CD4-positive, alpha-beta T cell treated with Interleukin-10 for 1 hour (primary cell): ENCODE measurements around the gene ADGRL3.
"Not testable (repeated sequence)": the region's sequence is repeated elsewhere in the genome, so short reads cannot be mapped to it uniquely, and the experiment has no call there.

Source experiments
- DNase-seq: peaks from one replicate; pipeline ENCODE4 v3.0.0-alpha.2; 2020

ADGRL3 gene

GRCh38 chr4:61207156-61207555 is 7.0 kb downstream of the ADGRL3 start:
- DNase-seq, result not testable (repeated sequence)

GRCh38 chr4:61210186-61210939 is 10.2 kb downstream of the ADGRL3 start:
- DNase-seq, result no peak

DNA sequence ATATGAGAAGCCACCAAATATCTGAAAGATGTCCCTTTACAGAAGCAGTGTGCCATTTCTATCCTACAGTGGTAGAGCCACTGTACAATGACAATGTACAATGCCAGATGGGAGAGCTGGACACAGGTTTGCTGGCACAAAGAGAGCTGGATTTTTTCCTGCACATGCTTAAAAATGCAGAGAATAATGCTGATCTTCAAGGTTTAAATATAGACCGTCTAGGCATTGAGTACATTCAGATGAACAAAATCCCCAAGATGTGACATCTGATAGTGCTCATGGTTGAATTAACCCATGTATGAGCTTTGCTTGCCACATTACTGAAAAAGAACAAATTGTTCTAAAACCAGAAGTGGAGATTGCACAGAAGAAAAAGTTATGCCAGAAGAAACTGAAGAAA is 11.7 kb downstream of the ADGRL3 start:
- DNase-seq, result no peak

- no peak for DNase-seq
Measured at GRCh38 chr4:61212788-61213187, 12.7 kb downstream of the ADGRL3 start.

DNA sequence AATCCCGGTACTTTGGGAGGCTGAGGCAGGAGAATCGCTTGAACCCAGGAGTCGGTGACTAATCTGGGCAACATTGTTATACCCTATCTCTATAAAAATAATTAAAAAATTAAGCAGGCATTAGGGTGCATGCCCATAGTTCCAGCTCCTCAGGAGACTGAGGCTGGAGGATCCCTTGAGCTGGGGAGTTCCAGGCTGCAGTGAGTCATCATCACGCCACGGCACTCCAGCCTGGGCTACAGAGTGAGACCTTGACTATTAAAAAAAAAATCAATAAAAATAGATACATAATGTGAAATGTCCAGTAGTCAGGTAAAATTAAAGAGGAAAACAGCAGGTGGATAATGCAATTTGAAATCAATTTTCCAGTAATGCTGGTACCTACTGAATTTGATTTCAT is 14.6 kb downstream of the ADGRL3 start:
- no peak for DNase-seq

- DNase-seq, result no peak
Measured at GRCh38 chr4:61217222-61217621, 17.1 kb downstream of the ADGRL3 start.

DNA sequence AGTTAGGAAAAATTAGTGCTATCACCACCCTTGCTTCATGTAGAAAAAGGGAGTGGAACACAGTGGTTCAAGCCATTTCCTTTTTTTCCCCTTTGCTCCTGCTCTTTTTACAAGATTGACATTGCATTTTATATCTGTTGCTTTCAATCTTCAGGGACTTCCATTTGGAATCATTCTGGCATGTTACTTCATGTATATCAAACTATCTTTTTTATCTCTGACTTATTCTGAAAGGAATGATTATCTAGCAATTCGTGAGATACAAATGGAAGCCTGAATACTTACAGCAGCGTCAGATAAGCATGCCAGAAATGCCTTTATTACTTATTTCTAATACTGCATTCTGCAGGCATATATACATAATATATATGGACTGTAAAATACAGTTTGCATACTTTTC is 20.4 kb downstream of the ADGRL3 start:
- no peak for DNase-seq

DNA sequence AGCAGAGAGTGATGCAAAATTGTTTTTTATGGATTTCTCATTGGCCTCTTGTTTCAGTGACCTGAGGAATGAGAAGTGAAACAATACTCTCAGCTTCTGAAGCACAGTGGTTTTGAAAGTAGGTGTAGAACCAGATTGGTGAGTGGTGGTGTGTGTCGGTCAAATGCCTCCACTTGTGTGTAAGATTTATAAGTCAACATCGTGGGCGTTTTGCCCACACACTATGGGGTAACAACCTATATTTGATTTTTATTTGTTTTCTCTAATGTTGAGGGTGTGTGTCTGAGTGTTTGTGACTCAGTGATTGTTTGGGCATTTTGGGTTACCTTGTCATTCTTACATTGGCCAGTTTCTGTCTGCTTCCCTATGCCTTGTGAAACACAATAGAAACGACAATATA is 23.3 kb downstream of the ADGRL3 start:
- no peak for DNase-seq

DNA sequence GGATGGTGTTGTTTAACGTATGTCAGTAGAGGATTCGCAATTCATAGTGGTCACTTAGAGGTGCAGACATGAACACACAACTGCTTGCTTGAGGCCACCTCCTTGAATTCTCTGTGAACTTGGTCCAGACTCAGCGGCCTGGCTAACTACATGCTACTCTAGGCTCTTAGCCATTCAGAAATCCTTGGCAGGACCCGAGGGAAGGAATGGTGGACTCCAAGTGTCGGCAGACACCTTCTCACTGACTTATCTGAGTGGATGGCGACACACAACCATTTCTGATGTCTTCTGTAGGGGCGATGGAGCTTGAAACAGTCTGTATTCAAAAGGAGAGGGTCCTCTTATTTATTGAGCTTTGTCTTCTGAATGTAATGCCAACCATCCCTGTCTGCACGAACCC is 24.4 kb downstream of the ADGRL3 start:
- DNase-seq, result no peak

- DNase-seq, result no peak
Measured at GRCh38 chr4:61225656-61226055, 25.5 kb downstream of the ADGRL3 start.

- DNase-seq, result no peak
Measured at GRCh38 chr4:61231421-61231820, 31.3 kb downstream of the ADGRL3 start.

DNA sequence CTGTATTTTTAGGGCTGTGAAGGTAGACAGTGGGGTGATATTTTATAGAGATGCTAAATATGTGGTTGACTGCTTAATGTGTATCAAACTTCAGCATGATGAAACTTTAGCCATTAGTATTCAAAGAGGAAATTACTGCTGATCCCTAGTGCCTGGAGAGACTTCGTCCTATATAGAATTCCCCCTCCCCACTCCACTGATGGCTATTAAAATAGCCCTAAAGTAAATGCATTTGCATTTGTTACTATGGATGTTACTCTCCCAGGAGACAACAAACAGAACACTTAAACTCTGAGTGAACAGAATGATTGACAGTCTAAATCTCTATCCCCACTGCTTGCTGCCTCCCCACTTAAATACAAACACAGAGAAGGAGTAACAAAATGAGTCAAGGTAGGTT is 39.1 kb downstream of the ADGRL3 start:
- DNase-seq, result no peak

DNA sequence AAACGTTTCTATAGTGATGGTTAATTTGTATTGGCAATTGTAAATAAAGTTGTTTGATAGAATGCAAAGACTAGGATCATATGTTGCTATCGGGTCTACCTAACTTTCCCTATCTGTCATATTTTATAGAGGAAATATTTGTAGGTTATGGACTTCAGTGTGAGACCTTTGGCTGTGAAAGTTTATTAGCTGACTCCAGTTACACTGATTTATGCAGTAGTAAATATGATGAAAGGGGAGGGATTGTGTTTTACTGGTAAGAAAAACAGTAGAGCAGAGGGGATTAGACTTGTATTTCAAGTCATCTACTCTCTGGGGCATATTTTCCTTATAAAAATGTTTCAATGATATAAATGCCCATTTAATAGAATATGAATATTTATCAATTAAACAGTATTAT is 43.8 kb downstream of the ADGRL3 start:
- DNase-seq, result no peak

GRCh38 chr4:61245069-61245714 is 45.1 kb downstream of the ADGRL3 start:
- no peak for DNase-seq

- no peak for DNase-seq
Measured at GRCh38 chr4:61246034-61246433, 45.9 kb downstream of the ADGRL3 start.

DNA sequence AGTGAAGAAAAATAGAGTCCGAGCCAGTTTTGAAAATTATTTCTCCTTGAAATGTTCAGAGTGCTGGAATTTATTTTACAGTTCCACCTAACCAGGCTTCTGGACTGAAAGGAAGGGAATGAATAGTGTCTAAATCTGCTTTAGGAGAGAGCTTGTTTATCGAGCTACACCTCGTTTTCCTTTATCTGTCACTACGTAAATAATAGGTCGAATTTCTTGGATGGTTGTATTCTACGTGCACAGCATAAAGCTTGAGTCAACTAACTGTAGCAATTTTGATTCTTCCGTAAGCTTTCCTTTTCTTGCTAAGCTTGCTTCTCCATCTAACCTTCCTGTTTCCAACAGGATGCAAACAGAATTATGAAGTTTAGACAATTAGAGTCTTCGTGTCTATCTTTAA is 48.6 kb downstream of the ADGRL3 start:
- DNase-seq, result no peak

DNA sequence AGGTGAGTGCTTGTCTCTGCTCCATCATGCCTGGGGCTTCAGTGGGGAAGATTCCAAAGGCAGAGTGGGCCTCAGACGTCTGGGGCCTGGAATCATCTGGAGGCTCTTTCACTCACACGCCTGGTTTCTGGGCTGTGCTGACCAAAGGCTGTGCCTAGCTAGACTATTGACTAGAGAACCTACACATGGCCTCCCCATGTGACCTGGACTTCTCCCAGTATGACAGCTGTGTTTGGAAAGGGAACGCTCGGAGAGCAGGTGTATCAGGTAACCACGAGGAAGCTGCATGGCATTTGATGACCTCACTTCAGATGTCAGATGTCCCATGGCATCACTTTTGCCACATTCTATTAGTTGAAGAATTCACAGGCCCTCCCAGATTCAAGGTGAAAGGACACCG is 51.0 kb downstream of the ADGRL3 start:
- DNase-seq, result no peak

GRCh38 chr4:61254406-61254805 is 54.3 kb downstream of the ADGRL3 start:
- DNase-seq, result no peak

GRCh38 chr4:61273233-61273632 is 73.1 kb downstream of the ADGRL3 start:
- no peak for DNase-seq

- no peak for DNase-seq
Measured at GRCh38 chr4:61274286-61274685, 74.2 kb downstream of the ADGRL3 start.

DNA sequence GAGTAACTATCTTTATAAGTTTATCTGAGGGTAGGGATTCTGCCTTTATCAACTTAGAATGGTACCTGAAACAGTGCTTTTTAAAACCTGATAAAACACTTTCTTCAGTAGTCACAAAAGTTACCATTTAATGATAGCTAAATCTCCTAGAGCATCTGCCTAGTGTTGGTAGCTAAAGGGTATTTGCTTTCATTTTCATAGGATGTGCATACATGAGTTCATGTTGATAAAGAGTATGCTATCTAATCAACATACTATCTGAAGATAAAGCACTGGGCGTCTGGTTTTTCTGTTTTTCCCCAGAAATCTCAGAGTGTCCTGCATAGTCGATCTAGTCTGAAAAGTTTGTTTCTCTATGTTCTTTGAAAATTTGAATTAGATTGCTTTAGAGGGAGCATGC is 75.1 kb downstream of the ADGRL3 start:
- DNase-seq, result no peak

GRCh38 chr4:61276029-61276428 is 75.9 kb downstream of the ADGRL3 start:
- no peak for DNase-seq

- no peak for DNase-seq
Measured at GRCh38 chr4:61277785-61278760, 77.9 kb downstream of the ADGRL3 start.

DNA sequence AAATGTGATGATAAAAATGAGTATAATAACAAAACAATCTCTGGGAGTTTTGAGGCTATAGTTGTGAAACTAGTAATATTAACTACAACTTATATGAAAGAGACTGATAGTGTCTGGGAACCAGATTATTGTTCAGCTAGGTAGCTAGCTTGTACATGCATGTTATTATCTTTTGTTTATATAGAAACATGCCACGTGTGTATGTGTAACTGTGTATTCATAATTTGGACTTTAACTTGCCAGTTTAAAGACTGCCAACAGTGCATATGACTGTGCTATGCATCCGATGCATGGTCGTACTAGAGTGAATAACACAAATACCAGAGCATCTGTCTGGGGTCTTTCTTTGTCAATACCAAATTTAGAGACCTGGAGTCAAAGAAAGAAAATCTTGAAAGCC is 92.2 kb downstream of the ADGRL3 start:
- DNase-seq, result no peak
